KMS-11 (cell line): ENCODE results near the gene FOXL1.

Experiments used
- H2AFZ ChIP-seq: fragments of 200-600 bp; sonication (generic); 2 replicates; pipeline ENCODE4 v1.6.1; 2016; ENCODE audit warnings: antibody characterized with exemption, mixed run types, low read depth
- H3K27ac ChIP-seq: fragments of 200-600 bp; sonication (generic); 2 replicates; pipeline ENCODE4 v1.6.1; 2016; ENCODE audit warnings: mild to moderate bottlenecking, mixed run types
- H3K27me3 ChIP-seq: fragments of 200-600 bp; sonication (generic); 2 replicates; pipeline ENCODE4 v1.6.1; 2017; ENCODE audit warnings: mild to moderate bottlenecking, low read depth, mixed run types, moderate library complexity; ENCODE audit not compliant: insufficient read depth
- H3K36me3 ChIP-seq: fragments of 200-600 bp; sonication (generic); 2 replicates; pipeline ENCODE4 v1.6.1; 2017; ENCODE audit warnings: mild to moderate bottlenecking, mixed run types; ENCODE audit not compliant: insufficient read depth
- H3K4me1 ChIP-seq: fragments of 200-600 bp; sonication (generic); 2 replicates; pipeline ENCODE4 v1.6.1; 2016; ENCODE audit warnings: mild to moderate bottlenecking, low read depth, mixed run types; ENCODE audit not compliant: poor library complexity, severe bottlenecking
- H3K4me2 ChIP-seq: fragments of 200-600 bp; sonication (generic); 2 replicates; pipeline ENCODE4 v1.7.0; 2016; ENCODE audit warnings: mild to moderate bottlenecking, mixed run types
- H3K4me3 ChIP-seq: fragments of 200-600 bp; sonication (generic); IDR thresholded peaks from 2 replicates; pipeline ENCODE4 v1.6.1; 2017; ENCODE audit warnings: low read depth, low read length, mixed read lengths; ENCODE audit not compliant: insufficient read depth
- H3K79me2 ChIP-seq: fragments of 200-600 bp; sonication (generic); 2 replicates; pipeline ENCODE4 v1.6.1; 2016; ENCODE audit warnings: low read depth, mixed run types; ENCODE audit not compliant: insufficient read depth
- H3K9ac ChIP-seq: fragments of 200-600 bp; sonication (generic); 2 replicates; pipeline ENCODE4 v1.6.1; 2016; ENCODE audit warnings: mild to moderate bottlenecking, mixed run types
- H4K20me1 ChIP-seq: fragments of 200-600 bp; sonication (generic); 2 replicates; pipeline ENCODE4 v1.6.1; 2016; ENCODE audit warnings: mild to moderate bottlenecking, mixed run types; ENCODE audit not compliant: insufficient read depth
- TF ChIP-seq, protein P1 (sequence below): fragments of 200-600 bp; sonication (generic); conservative IDR thresholded peaks from 2 replicates; pipeline ENCODE4 v1.6.1; 2017; ENCODE audit warnings: low read depth, mild to moderate bottlenecking, antibody characterized with exemption, low read length, moderate library complexity, mixed read lengths

Gene FOXL1

DNA sequence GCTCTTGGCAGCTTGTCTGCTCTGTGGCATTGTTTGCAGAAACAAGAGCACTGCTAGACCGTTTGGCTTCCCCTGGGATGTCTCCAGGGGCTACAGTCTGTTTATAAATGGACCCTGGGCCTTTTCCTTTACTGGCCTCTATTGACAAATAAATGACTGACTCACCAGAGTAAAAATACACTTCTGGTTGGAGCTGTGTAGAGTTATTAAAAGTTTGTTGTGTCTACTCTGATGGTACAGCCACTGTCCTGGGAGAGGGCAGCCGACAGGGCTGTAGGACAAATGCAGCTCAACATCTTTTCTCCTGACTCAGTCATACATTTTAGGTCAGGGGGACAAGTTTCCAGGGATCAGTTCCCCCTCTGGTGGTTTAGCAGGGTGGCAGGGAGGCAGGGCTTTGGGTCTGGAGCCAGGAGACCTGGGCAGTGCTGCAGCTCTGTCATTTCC, 30.0 kb downstream of the FOXL1 start:
- Histone ChIP-seq H3K27me3 (peaks cover 3% of the 10 kb centered on the region; the same call in 1 of the 2 replicates), H2AFZ (no peak overlapping the region), H3K4me3 (no peak overlapping the region), H3K4me1 (no peaks in the 10 kb centered on the region), H3K36me3 (no peaks in the 10 kb centered on the region), H3K79me2 (no peaks in the 10 kb centered on the region), H4K20me1 (no peaks in the 10 kb centered on the region), H3K4me2 (no peak overlapping the region), H3K9ac (no peak overlapping the region), H3K27ac (no peak overlapping the region)
- TF ChIP-seq, protein P1, sequence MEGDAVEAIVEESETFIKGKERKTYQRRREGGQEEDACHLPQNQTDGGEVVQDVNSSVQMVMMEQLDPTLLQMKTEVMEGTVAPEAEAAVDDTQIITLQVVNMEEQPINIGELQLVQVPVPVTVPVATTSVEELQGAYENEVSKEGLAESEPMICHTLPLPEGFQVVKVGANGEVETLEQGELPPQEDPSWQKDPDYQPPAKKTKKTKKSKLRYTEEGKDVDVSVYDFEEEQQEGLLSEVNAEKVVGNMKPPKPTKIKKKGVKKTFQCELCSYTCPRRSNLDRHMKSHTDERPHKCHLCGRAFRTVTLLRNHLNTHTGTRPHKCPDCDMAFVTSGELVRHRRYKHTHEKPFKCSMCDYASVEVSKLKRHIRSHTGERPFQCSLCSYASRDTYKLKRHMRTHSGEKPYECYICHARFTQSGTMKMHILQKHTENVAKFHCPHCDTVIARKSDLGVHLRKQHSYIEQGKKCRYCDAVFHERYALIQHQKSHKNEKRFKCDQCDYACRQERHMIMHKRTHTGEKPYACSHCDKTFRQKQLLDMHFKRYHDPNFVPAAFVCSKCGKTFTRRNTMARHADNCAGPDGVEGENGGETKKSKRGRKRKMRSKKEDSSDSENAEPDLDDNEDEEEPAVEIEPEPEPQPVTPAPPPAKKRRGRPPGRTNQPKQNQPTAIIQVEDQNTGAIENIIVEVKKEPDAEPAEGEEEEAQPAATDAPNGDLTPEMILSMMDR: no peak

DNA sequence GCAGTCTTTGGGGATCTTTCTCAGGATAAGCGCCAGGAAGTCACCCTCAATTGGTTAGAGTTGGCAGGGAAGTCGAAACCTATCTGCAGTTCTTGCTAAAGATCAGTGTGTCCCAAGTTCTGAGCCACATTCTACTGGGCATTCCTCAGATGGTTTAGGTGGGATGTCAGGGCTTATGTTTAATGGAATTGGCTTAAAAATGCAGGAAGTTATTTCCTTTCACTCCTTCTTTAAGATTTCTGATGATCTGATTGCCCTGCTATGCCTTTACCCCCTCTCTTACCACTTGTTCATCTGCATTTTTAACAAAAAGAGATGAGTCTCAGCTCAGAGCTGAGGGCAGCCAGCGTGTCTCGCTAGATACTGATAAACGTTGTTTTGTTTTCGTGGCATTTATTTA, 30.8 kb downstream of the FOXL1 start:
- Histone ChIP-seq H4K20me1 (no peaks in the 10 kb centered on the region), H3K4me3 (no peak overlapping the region), H3K27me3 (peaks cover 3% of the 10 kb centered on the region; the same call in 1 of the 2 replicates), H3K9ac (no peak overlapping the region), H3K4me2 (no peak overlapping the region), H3K36me3 (no peaks in the 10 kb centered on the region), H3K79me2 (no peaks in the 10 kb centered on the region), H3K4me1 (no peaks in the 10 kb centered on the region), H3K27ac (no peak overlapping the region), H2AFZ (no peak overlapping the region)
- TF ChIP-seq, protein P1: no peak

DNA sequence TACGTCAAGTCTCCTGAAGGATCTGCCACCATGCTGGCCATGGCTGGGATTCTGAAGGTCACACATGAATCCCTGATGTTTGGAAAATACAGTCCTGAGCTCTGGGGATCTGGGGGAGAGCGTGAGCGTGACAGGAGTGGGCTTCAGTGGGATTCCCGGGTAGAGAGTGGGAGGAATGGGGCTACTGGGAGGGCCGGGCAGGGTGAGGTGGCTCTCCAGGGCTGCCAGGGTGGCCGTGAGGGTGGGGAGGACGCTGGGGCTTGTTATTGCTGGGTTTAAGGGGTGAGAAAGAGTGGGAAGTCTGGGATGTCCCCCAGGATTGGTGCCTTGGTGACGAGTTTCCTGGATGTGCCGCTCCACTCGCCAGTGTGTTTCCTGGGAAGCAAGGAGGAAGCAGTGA, 31.3 kb downstream of the FOXL1 start:
- H3K4me3 ChIP-seq: no peak overlapping the region
- no peaks in the 10 kb centered on the region for H3K36me3 ChIP-seq
- H3K4me1 ChIP-seq: no peaks in the 10 kb centered on the region
- H4K20me1 ChIP-seq: no peaks in the 10 kb centered on the region
- H2AFZ ChIP-seq: no peak overlapping the region
- H3K4me2 ChIP-seq: no peak overlapping the region
- TF ChIP-seq, protein P1: no peak
- H3K27ac ChIP-seq: no peak overlapping the region
- no peak overlapping the region for H3K9ac ChIP-seq
- H3K79me2 ChIP-seq: no peaks in the 10 kb centered on the region
- peaks cover 6% of the 10 kb centered on the region; the same call in 1 of the 2 replicates for H3K27me3 ChIP-seq

DNA sequence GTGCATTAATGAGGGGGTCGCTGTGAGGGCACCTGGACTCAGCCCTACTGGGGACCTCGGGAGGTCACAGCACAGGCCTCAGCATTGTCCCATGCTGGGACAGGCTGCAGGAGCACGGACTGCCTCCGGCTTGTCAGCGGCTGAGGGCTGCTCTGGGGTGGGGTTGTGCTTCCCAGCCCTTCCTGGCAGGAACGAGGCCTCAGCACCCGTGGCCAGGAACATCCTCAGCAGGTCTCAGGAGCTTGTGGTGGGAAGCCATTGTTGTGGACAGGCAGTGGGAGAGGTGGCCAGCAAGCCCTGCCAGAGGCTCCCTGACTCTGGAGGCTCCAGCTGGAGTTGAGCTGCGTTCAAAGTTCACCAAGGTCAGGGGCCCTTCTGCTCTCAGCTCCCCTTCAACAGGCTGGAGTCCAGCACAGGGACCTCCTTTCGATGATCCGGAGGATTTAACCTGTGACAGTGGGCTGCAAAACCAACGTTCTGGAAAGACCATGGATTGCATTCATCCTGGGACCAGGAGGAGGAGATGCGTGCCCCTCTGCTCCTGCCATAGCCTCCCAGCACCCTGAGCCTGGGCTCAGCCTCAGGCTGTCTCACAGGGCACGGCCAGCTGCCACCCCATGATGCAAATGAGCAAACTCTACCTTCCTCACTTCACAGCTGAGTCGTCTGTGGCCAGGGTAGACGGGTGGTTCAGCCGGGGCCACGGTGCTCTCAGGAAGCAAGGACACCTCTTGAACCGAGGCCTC, 32.6 kb downstream of the FOXL1 start:
- no peak overlapping the region for H3K4me2 ChIP-seq
- no peak overlapping the region for H3K4me3 ChIP-seq
- no peaks in the 10 kb centered on the region for H3K36me3 ChIP-seq
- H3K79me2 ChIP-seq: no peaks in the 10 kb centered on the region
- no peaks in the 10 kb centered on the region for H4K20me1 ChIP-seq
- H2AFZ ChIP-seq: no peak overlapping the region
- H3K27me3 ChIP-seq: peaks cover 11% of the 10 kb centered on the region; the same call in 1 of the 2 replicates
- no peaks in the 10 kb centered on the region for H3K4me1 ChIP-seq
- H3K27ac ChIP-seq: no peak overlapping the region
- TF ChIP-seq, protein P1: no peak
- no peak overlapping the region for H3K9ac ChIP-seq
